ENCODE measurements around the gene SPAG9. TPM values are rescaled to one million over a fixed set of nuclear protein-coding genes. Genes with fewer than 3 reads are reported as not detected.

The SPAG9 gene
- total and polyA plus RNA-seq, 5 donors from 2014 or later = 4.7 to 98.4 (median 6.0) TPM

DNA sequence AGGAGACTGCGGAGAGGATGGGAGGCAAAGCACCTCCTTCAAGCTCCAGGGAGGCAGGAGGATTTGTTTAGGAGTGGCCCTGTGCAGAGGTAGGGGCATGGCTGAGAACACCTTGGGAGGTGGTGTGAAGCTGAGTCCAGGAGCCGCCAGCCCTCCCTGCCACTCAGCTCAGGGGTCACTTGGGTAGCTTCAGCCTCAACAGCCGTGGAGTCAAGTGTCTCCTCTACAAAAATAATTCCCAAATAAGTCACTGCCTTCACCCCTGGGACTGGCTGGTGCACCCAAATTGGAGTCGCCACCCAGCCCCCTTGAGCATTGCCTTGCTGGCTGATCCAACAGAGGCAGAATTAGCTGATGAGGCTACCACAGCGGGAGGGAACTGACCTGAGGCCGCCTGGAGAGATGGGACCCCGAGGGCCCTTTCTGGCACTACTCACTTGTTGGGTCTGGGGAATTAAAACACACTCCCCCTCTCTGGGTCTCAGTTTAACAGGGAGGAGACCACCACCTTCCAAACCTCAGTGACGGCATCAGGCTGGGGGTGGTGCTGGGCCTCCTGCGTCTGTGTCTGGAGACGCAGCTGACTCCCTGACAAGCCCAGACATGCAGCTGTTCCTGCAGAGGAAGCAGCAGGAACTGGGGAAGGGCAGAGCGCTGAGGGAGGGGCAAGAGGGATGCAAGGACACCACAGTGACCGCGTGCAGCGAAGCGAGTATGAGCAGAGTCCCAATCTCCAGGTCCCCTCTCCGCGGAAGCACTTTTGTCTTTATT lies 166.7 kb downstream of the SPAG9 start:
- Histone ChIP-seq H3K27ac (ENCODE audit: insufficient read depth, low read length, poor library complexity, severe bottlenecking) (no peak overlapping the region), H3K4me1 (ENCODE audit: control insufficient read depth, insufficient read depth, low read length, poor library complexity, severe bottlenecking) (peaks cover 16% of the 10 kb centered on the region), H3K36me3 (ENCODE audit: control insufficient read depth, insufficient read depth, low read length) (no peaks in the 10 kb centered on the region), H3K4me3 (ENCODE audit: low read depth, low read length) (no peak overlapping the region), H3K9me3 (ENCODE audit: control insufficient read depth in 2 of 2, low read length in 2 of 2) (no peaks in the 10 kb centered on the region), H3K27me3 (ENCODE audit: control insufficient read depth, insufficient read depth, low read length) (no peaks in the 10 kb centered on the region)
- ATAC-seq (ENCODE audit: low read depth in 2 of 2) (no peak), DNase-seq (no peak)
- peak overlapping the region in 1 of 3 donors; percentile 76 for H3K27ac Mint-ChIP-seq
- no peaks in the 10 kb centered on the region for H3K27me3 Mint-ChIP-seq
- peaks cover 0 to 25% (median 7%) of the 10 kb centered on the region in 4 donors for H3K4me1 Mint-ChIP-seq
- no peaks in the 10 kb centered on the region for H3K9me3 Mint-ChIP-seq
- H3K4me3 Mint-ChIP-seq = no peak overlapping the region
- no peaks in the 10 kb centered on the region for H3K36me3 Mint-ChIP-seq

DNA sequence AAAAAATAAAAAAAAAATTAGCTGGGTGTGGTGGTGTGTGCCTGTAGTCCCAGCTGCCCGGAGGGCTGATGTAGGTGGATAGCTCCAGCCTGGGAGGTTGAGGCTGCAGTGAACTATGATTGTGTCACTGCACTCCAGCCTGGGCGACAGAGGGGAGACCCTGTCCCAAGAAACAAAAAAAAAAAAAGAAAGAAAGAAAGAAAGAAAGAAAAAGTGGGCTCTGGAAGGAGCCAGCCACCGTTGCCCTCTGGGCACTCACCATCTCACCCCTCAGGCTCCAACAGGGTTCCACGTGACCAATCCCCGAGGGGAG lies 167.2 kb downstream of the SPAG9 start:
- Mint-ChIP-seq H3K4me3 (no peak overlapping the region), H3K4me1 (peaks cover 0 to 26% (median 7%) of the 10 kb centered on the region in 4 donors), H3K27ac (no peak overlapping the region), H3K9me3 (no peaks in the 10 kb centered on the region), H3K36me3 (no peaks in the 10 kb centered on the region), H3K27me3 (no peaks in the 10 kb centered on the region)
- Histone ChIP-seq H3K9me3 (ENCODE audit: control insufficient read depth in 2 of 2, low read length in 2 of 2) (no peaks in the 10 kb centered on the region), H3K4me3 (ENCODE audit: low read depth, low read length) (no peak overlapping the region), H3K27ac (ENCODE audit: insufficient read depth, low read length, poor library complexity, severe bottlenecking) (no peak overlapping the region), H3K4me1 (ENCODE audit: control insufficient read depth, insufficient read depth, low read length, poor library complexity, severe bottlenecking) (peaks cover 16% of the 10 kb centered on the region), H3K27me3 (ENCODE audit: control insufficient read depth, insufficient read depth, low read length) (no peaks in the 10 kb centered on the region), H3K36me3 (ENCODE audit: control insufficient read depth, insufficient read depth, low read length) (no peaks in the 10 kb centered on the region)
- ATAC-seq (ENCODE audit: low read depth in 2 of 2) (no peak), DNase-seq (no peak)

DNA sequence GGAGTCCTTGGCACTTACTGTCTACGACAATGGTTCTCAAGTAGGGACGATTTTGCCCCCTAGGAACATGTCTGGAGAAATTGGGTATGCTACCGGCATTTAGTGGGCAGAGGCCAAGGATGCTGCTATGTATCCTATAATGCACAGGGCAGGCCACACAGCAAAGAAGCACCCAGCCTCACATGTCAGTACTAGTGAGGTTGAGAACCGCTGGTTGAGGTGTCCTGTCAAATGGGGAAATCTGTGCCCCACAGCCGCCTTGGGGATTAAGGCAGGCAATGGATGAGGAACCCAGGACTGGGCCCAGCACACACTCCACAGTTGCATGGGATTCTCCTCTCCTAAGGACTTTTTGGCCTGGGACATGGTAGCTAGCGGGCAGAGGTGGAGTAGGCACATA lies 167.8 kb downstream of the SPAG9 start:
- Mint-ChIP-seq H3K36me3 (no peaks in the 10 kb centered on the region), H3K4me1 (peaks cover 0 to 32% (median 11%) of the 10 kb centered on the region in 4 donors), H3K27ac (peak overlapping the region in 1 of 3 donors; percentile 31), H3K27me3 (no peaks in the 10 kb centered on the region), H3K4me3 (no peak overlapping the region), H3K9me3 (no peaks in the 10 kb centered on the region)
- Histone ChIP-seq H3K27ac (ENCODE audit: insufficient read depth, low read length, poor library complexity, severe bottlenecking) (no peak overlapping the region), H3K27me3 (ENCODE audit: control insufficient read depth, insufficient read depth, low read length) (no peaks in the 10 kb centered on the region), H3K4me1 (ENCODE audit: control insufficient read depth, insufficient read depth, low read length, poor library complexity, severe bottlenecking) (peaks cover 16% of the 10 kb centered on the region), H3K4me3 (ENCODE audit: low read depth, low read length) (no peak overlapping the region), H3K9me3 (ENCODE audit: control insufficient read depth in 2 of 2, low read length in 2 of 2) (no peaks in the 10 kb centered on the region), H3K36me3 (ENCODE audit: control insufficient read depth, insufficient read depth, low read length) (no peaks in the 10 kb centered on the region)
- ATAC-seq (ENCODE audit: low read depth in 2 of 2) (no peak), DNase-seq (no peak)

DNA sequence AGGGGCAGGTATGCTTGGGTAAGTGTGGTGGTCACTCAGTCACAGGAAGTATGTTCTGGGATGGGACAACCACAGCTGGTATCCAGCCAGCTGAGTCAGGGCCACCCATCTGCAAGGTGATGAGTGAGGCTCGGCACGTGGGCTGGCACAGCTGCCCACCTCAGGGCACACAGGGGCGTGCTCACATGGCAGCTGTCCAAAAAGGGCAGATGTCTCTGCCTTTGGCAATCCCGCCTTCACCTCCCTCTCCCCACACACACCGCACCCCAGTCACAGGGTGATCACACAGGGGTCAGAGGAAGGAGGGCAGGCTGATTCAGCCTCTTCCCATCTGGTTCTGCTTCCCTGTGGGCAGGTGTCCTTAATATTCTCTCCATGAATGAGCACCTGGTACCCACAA lies 168.7 kb downstream of the SPAG9 start:
- H3K9me3 ChIP-seq (ENCODE audit: control insufficient read depth in 2 of 2, low read length in 2 of 2) = no peaks in the 10 kb centered on the region
- H3K27me3 Mint-ChIP-seq = no peaks in the 10 kb centered on the region
- ATAC-seq (ENCODE audit: low read depth in 2 of 2) (no peak), DNase-seq (no peak)
- no peaks in the 10 kb centered on the region for H3K9me3 Mint-ChIP-seq
- H3K36me3 Mint-ChIP-seq = no peaks in the 10 kb centered on the region
- H3K27ac ChIP-seq (ENCODE audit: insufficient read depth, low read length, poor library complexity, severe bottlenecking) = no peak overlapping the region
- H3K27me3 ChIP-seq (ENCODE audit: control insufficient read depth, insufficient read depth, low read length) = no peaks in the 10 kb centered on the region
- no peak overlapping the region for H3K4me3 Mint-ChIP-seq
- H3K27ac Mint-ChIP-seq = no peak overlapping the region
- no peaks in the 10 kb centered on the region for H3K36me3 ChIP-seq (ENCODE audit: control insufficient read depth, insufficient read depth, low read length)
- peaks cover 0 to 37% (median 14%) of the 10 kb centered on the region in 4 donors for H3K4me1 Mint-ChIP-seq
- peaks cover 16% of the 10 kb centered on the region for H3K4me1 ChIP-seq (ENCODE audit: control insufficient read depth, insufficient read depth, low read length, poor library complexity, severe bottlenecking)
- no peak overlapping the region for H3K4me3 ChIP-seq (ENCODE audit: low read depth, low read length)

DNA sequence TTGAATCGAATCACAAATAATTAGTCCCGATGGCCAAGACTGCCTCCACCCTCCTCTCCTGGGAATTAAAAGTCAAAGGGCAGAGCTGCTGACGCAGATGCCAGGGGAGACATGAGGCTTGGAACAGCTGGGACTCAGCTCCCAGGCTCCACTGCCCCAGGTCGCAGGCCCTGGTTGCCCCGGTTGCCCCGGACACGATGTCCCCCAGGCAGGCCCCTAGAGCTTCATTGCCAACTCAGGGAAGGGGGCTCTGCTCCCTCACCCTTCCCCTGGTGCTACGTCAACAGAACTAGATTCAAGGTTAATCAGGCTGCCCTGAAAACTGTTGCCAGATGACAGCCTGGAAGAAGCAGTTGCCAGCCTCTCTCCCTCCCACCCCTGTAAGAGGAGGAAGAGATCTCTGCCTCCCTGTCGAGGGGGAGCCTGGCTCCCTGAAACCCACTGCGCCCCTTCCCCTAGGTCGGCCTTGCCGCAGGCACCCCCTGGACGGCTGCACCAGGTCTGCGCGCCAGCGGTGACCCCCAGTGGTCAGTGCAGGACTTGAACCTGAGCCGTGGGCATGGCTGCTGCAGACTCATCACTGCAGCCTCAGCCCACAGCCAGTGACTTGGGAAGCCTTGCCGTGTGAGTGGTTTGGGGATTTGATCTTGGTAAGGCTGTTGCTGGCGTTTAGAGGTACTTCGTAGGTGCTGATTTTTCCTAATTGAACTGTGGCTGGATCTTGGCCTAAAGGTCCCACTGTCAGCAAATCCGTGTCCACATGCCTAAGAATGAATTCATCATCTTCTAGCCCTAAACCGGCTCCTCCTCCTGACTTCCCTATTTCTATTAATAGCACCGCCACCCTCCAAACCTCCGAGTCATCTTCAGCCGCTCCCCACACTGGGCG lies 170.4 kb downstream of the SPAG9 start:
- H3K36me3 ChIP-seq (ENCODE audit: control insufficient read depth, insufficient read depth, low read length) = no peaks in the 10 kb centered on the region
- H3K27ac ChIP-seq (ENCODE audit: insufficient read depth, low read length, poor library complexity, severe bottlenecking) = no peak overlapping the region
- H3K4me3 ChIP-seq (ENCODE audit: low read depth, low read length) = no peak overlapping the region
- H3K27me3 ChIP-seq (ENCODE audit: control insufficient read depth, insufficient read depth, low read length) = no peaks in the 10 kb centered on the region
- H3K9me3 ChIP-seq (ENCODE audit: control insufficient read depth in 2 of 2, low read length in 2 of 2) = no peaks in the 10 kb centered on the region
- DNase-seq (peak; percentile 30 to 67 (median 52)), ATAC-seq (ENCODE audit: low read depth in 2 of 2) (peak; percentile 68 to 83)
- H3K4me1 ChIP-seq (ENCODE audit: control insufficient read depth, insufficient read depth, low read length, poor library complexity, severe bottlenecking) = peaks cover 23% of the 10 kb centered on the region
- peaks cover 0 to 49% (median 16%) of the 10 kb centered on the region in 4 donors for H3K4me1 Mint-ChIP-seq
- H3K27ac Mint-ChIP-seq = peak overlapping the region; percentile 9 to 80 (median 76)
- no peaks in the 10 kb centered on the region for H3K9me3 Mint-ChIP-seq
- peak overlapping the region in 1 of 4 donors; percentile 80 for H3K4me3 Mint-ChIP-seq
- H3K36me3 Mint-ChIP-seq = no peaks in the 10 kb centered on the region
- H3K27me3 Mint-ChIP-seq = no peaks in the 10 kb centered on the region

DNA sequence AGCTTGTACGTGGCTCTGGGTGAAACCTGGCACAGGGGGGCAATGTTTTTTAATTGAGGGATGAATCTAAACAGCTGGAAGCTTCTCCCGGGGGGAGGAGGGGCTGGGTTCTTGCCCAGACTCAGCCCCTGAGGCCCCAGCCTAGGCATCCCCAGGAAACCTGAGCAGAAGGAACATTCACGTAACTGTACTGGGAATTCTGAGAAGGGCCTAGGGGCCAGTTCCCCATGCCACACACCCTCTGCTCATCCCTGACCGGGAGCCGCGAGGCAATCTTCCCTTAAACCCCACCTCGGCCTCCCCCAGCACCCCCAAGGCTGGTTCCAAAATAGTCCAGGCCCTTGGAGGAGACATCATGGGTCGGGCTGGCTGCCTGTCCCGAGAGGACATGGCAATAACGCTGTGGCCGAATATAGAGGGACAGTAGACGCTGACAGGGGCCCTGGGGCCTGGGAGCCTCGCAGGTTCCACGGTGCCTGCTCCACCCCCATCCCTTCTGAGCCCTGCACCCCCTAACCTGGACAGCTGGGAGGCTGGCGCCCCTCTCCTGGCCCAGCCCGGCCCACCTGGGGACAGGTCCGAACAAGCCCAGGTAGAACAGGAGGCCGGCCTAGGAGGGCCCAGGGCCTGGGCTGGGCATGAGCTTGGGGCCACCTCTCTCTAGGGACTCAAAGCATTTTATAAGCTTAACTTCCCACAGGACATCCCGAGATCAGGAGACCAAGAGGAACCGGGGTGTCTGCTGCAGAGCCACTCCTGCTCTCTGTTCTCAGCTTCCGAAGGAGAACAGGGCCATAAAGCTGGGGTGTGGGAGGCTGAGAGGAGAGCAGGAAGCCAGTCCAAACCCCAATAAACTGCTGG lies 171.3 kb downstream of the SPAG9 start:
- H3K27ac Mint-ChIP-seq = peak overlapping the region in 2 of 3 donors; percentile 73 to 89
- no peaks in the 10 kb centered on the region for H3K9me3 Mint-ChIP-seq
- ATAC-seq (ENCODE audit: low read depth in 2 of 2) = no peak
- DNase-seq = no peak
- no peaks in the 10 kb centered on the region for H3K9me3 ChIP-seq (ENCODE audit: control insufficient read depth in 2 of 2, low read length in 2 of 2)
- H3K4me3 ChIP-seq (ENCODE audit: low read depth, low read length) = no peak overlapping the region
- H3K27me3 ChIP-seq (ENCODE audit: control insufficient read depth, insufficient read depth, low read length) = no peaks in the 10 kb centered on the region
- H3K36me3 ChIP-seq (ENCODE audit: control insufficient read depth, insufficient read depth, low read length) = no peaks in the 10 kb centered on the region
- no peaks in the 10 kb centered on the region for H3K36me3 Mint-ChIP-seq
- H3K4me3 Mint-ChIP-seq = no peak overlapping the region
- H3K27ac ChIP-seq (ENCODE audit: insufficient read depth, low read length, poor library complexity, severe bottlenecking) = no peak overlapping the region
- peaks cover 0 to 49% (median 16%) of the 10 kb centered on the region in 4 donors for H3K4me1 Mint-ChIP-seq
- H3K27me3 Mint-ChIP-seq = no peaks in the 10 kb centered on the region
- peaks cover 31% of the 10 kb centered on the region for H3K4me1 ChIP-seq (ENCODE audit: control insufficient read depth, insufficient read depth, low read length, poor library complexity, severe bottlenecking)

DNA sequence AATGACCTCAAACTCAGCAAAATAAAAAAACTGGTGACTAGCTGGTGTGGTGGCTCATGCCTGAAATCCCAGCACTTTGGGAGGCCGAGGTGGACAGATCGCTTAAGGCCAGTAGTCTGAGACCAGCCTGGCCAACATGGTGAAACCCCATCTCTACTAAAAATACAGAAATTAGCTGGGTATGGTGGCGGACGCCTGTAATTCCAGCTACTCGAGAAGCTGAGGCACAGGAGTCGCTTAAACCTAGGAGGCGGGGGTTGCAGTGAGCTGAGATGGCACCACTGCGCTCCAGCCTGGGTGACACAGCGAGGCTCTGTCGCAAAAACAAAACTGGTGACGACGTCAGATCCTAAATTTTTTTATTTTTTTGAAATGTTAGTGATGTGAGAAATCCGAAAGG lies 172.0 kb downstream of the SPAG9 start:
- H3K27me3 ChIP-seq (ENCODE audit: control insufficient read depth, insufficient read depth, low read length) = no peaks in the 10 kb centered on the region
- Mint-ChIP-seq H3K9me3 (no peaks in the 10 kb centered on the region), H3K36me3 (no peaks in the 10 kb centered on the region), H3K4me1 (peaks cover 2 to 52% (median 17%) of the 10 kb centered on the region in 4 donors), H3K4me3 (no peak overlapping the region), H3K27ac (peak overlapping the region; percentile 73 to 89 (median 78)), H3K27me3 (no peaks in the 10 kb centered on the region)
- no peak overlapping the region for H3K4me3 ChIP-seq (ENCODE audit: low read depth, low read length)
- no peaks in the 10 kb centered on the region for H3K36me3 ChIP-seq (ENCODE audit: control insufficient read depth, insufficient read depth, low read length)
- DNase-seq = no peak
- peaks cover 38% of the 10 kb centered on the region for H3K4me1 ChIP-seq (ENCODE audit: control insufficient read depth, insufficient read depth, low read length, poor library complexity, severe bottlenecking)
- no peak overlapping the region for H3K27ac ChIP-seq (ENCODE audit: insufficient read depth, low read length, poor library complexity, severe bottlenecking)
- ATAC-seq (ENCODE audit: low read depth in 2 of 2) = no peak
- H3K9me3 ChIP-seq (ENCODE audit: control insufficient read depth in 2 of 2, low read length in 2 of 2) = no peaks in the 10 kb centered on the region

Data from CD4-positive, CD25-positive, alpha-beta regulatory T cell (primary cell).